Measurements from ENCODE around the gene C14orf39.
A peak's percentile ranks its signal among the peaks of the same experiment; 100 is the strongest.

GRCh38 chr14:60508707-60509437 is 23.0 kb upstream of the C14orf39 start, which contains the start of gene SIX6:
- TF ChIP-seq NFIC (IDR thresholded peaks at IDR 0.05) (no peak), REST (IDR thresholded peaks at IDR 0.05; ENCODE audit: low read depth) (peak; percentile 83), EP300 (IDR thresholded peaks at IDR 0.05; ENCODE audit: borderline replicate concordance) (no peak), RAD21 (IDR thresholded peaks at IDR 0.05; ENCODE audit: low read depth) (no peak), YY1 (IDR thresholded peaks at IDR 0.05; ENCODE audit: low read depth) (no peak), CREB1 (IDR thresholded peaks at IDR 0.05; ENCODE audit: low read depth) (no peak), MAX (IDR thresholded peaks at IDR 0.05) (peak; percentile 66; the same call in 1 of the 2 replicates), TCF12 (IDR thresholded peaks at IDR 0.05; ENCODE audit: low read depth) (no peak), TEAD4 (IDR thresholded peaks at IDR 0.05) (no peak), USF1 (IDR thresholded peaks at IDR 0.05) (no peak), TAF1 (IDR thresholded peaks at IDR 0.05; ENCODE audit: low read depth) (no peak), ZBTB7A (IDR thresholded peaks at IDR 0.05; ENCODE audit: low read depth) (peak; percentile 66; the same call in 1 of the 2 replicates)
